Osteocyte (in vitro differentiated cells): Measurements from ENCODE around the gene AEBP2. TPM values are rescaled to one million over a fixed set of nuclear protein-coding genes. Genes with fewer than 3 reads are reported as not detected.
A peak's percentile ranks its signal among the peaks of the same experiment; 100 is the strongest.
"Not testable (repeated sequence)": the region's sequence is repeated elsewhere in the genome, so short reads cannot be mapped to it uniquely, and the experiment has no call there.

Experiments used
- DNase-seq: peaks from one replicate; pipeline ENCODE4 v3.0.0; 2021; ENCODE audit warnings: mixed read lengths; ENCODE audit not compliant: unreplicated experiment; ENCODE audit errors: extremely low spot score
- H3K27ac Mint-ChIP-seq: one replicate; pipeline ENCODE4 v1.8.0; 2021; ENCODE audit warnings: mild to moderate bottlenecking, mixed read lengths; ENCODE audit not compliant: unreplicated experiment
- H3K27me3 Mint-ChIP-seq: one replicate; pipeline ENCODE4 v1.8.0; 2021; ENCODE audit warnings: mixed read lengths; ENCODE audit not compliant: unreplicated experiment
- H3K36me3 Mint-ChIP-seq: one replicate; pipeline ENCODE4 v1.8.0; 2021; ENCODE audit warnings: mixed read lengths; ENCODE audit not compliant: unreplicated experiment
- H3K4me1 Mint-ChIP-seq: one replicate; pipeline ENCODE4 v1.8.0; 2021; ENCODE audit warnings: mixed read lengths; ENCODE audit not compliant: unreplicated experiment
- H3K4me3 Mint-ChIP-seq: one replicate; pipeline ENCODE4 v1.8.0; 2021; ENCODE audit warnings: mild to moderate bottlenecking, moderate library complexity, mixed read lengths; ENCODE audit not compliant: unreplicated experiment
- H3K9me3 Mint-ChIP-seq: one replicate; pipeline ENCODE4 v1.8.0; 2021; ENCODE audit warnings: mixed read lengths; ENCODE audit not compliant: unreplicated experiment
- CTCF ChIP-seq: fragments of 200-600 bp; sonication (generic); IDR thresholded peaks from 2 replicates; pipeline ENCODE4 v1.5.0; 2021; ENCODE audit warnings: antibody characterized with exemption, mild to moderate bottlenecking, moderate library complexity
- total RNA-seq: library from RNA; stranded (reverse); gene quantifications from 2 replicates; pipeline ENCODE4 v1.2.1, GENCODE V29; 2021

The AEBP2 gene
- total RNA-seq, 1 donor from 2014 or later = 33.5 TPM

DNA sequence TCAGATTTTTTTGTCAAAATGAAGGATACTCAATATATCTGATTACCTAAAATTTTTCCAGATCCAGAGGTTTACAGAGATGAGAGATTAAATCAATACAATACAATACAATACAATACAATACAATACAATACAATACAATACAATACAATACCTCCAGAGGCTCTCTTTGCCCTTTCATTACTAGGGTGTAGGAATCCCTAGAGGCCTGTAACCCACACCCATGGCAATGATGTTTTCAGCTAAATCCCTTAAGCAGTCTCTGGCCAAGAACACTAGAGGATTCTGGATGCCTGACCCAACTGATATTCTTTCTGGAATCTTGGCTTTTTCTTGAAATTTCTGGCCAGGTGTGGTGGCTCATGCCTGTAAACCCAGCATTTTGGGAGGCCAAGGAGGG is 23.7 kb upstream of the AEBP2 start:
- TF ChIP-seq CTCF = no peak
- no peak for DNase-seq
- Mint-ChIP-seq H3K4me1 (no peaks in the 10 kb centered on the region), H3K36me3 (no peaks in the 10 kb centered on the region), H3K27me3 (no peaks in the 10 kb centered on the region), H3K27ac (no peak overlapping the region), H3K4me3 (no peak overlapping the region), H3K9me3 (no peaks in the 10 kb centered on the region)

DNA sequence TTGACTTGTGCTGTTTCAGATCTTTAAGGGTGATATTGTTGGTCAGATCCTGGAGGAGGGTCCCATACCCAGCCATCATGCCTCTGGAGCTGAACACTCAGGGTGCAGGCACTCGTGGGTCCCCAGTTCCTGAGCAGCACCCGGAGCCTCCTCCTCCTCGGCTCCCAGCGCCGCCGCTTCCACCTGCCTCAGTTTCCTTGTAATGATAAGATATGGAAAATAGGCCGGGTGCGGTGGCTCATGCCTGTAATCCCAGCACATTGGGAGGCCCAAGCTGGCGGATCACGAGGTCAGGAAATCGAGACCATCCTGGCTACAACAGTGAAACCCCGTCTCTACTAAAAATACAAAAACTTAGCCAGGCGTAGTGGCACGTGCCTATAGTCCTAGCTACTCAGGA is 20.2 kb upstream of the AEBP2 start:
- Mint-ChIP-seq H3K27me3 (no peaks in the 10 kb centered on the region), H3K4me3 (no peak overlapping the region), H3K9me3 (no peaks in the 10 kb centered on the region), H3K36me3 (no peaks in the 10 kb centered on the region), H3K27ac (no peak overlapping the region), H3K4me1 (no peaks in the 10 kb centered on the region)
- no peak for DNase-seq
- no peak for TF ChIP-seq CTCF

- no peak overlapping the region for H3K4me3 Mint-ChIP-seq
- H3K27ac Mint-ChIP-seq = no peak overlapping the region
- no peaks in the 10 kb centered on the region for H3K4me1 Mint-ChIP-seq
- TF ChIP-seq CTCF = no peak
- DNase-seq = peak; percentile 27
- no peaks in the 10 kb centered on the region for H3K9me3 Mint-ChIP-seq
- no peaks in the 10 kb centered on the region for H3K36me3 Mint-ChIP-seq
- H3K27me3 Mint-ChIP-seq = no peaks in the 10 kb centered on the region
Observed at GRCh38 chr12:19421503-19422282, 17.6 kb upstream of the AEBP2 start.

DNA sequence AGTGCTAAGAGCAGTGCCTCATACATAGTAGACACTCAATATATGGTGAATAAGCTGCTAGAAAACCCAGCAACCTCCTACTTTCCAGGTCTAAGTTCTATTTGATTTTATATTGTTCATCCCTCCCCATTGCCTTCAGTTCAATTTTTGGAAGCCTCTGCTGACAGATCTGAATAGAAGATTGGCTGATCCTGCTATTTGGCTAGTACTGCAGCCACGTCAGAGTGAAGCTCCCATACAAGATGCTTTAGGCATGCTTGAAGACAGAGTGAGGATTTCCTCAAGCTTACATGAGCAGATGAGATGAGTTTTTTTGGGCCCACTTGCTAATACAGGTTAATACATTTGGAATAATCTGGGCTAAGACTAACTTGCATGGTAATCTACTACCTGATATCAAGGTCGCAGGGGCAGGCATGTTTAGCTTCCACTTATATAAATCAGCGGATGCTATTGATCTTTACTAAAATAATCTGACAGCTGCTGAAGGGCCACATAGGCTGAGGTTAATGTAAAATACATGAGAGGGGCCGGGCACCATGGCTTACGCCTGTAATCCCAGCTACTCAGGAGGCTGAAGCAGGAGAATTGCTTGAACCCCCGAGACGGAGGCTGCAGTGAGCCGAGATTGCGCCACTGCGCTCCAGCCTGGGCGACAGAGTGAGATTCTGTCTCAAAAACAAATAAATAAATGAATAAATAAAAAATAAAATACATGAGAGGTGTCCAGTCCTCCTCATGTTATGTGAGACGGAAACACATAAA is 15.9 kb upstream of the AEBP2 start:
- Mint-ChIP-seq H3K4me3 (no peak overlapping the region), H3K9me3 (no peaks in the 10 kb centered on the region), H3K27ac (no peak overlapping the region), H3K27me3 (no peaks in the 10 kb centered on the region), H3K36me3 (no peaks in the 10 kb centered on the region), H3K4me1 (no peaks in the 10 kb centered on the region)
- TF ChIP-seq CTCF = no peak
- peak; percentile 59 for DNase-seq

- no peak overlapping the region for H3K27ac Mint-ChIP-seq
- peaks cover 13% of the 10 kb centered on the region for H3K4me1 Mint-ChIP-seq
- no peak for TF ChIP-seq CTCF
- no peaks in the 10 kb centered on the region for H3K27me3 Mint-ChIP-seq
- no peak overlapping the region for H3K4me3 Mint-ChIP-seq
- no peaks in the 10 kb centered on the region for H3K36me3 Mint-ChIP-seq
- no peaks in the 10 kb centered on the region for H3K9me3 Mint-ChIP-seq
- no peak for DNase-seq
Observed at GRCh38 chr12:19428246-19428645, 11.0 kb upstream of the AEBP2 start.

DNA sequence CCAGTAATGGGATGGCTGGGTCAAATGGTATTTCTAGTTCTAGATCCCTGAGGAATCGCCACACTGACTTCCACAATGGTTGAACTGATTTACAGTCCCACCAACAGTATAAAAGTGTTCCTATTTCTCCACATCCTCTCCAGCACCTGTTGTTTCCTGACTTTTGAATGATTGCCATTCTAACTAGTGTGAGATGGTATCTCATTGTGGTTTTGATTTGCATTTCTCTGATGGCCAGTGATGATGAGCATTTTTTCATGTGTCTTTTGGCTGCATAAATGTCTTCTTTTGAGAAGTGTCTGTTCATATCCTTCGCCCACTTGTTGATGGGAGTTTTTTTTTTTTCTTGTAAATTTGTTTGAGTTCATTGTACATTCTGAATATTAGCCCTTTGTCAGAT is 9.8 kb upstream of the AEBP2 start:
- not testable (repeated sequence) for H3K27ac Mint-ChIP-seq, H3K9me3 Mint-ChIP-seq, H3K36me3 Mint-ChIP-seq, DNase-seq, H3K27me3 Mint-ChIP-seq, H3K4me3 Mint-ChIP-seq
- peaks cover 13% of the 10 kb centered on the region for H3K4me1 Mint-ChIP-seq
